Vagina (tissue), 2 donors: ENCODE data around the gene MELTF.

Experiments
- CTCF ChIP-seq, 3 experiments: fragments of 450-650 bp in 2 of 3; fragments of 200-600 bp in 1 of 3; sonication (generic) in 1 of 3; IDR thresholded peaks; one replicate each; pipeline ENCODE4 v1.5.1; 2017 to 2019; ENCODE audit warnings: antibody characterized with exemption in 3 of 3, mild to moderate bottlenecking in 2 of 3, moderate library complexity in 2 of 3
- POLR2A ChIP-seq, 2 donors: fragments of 450-650 bp; IDR thresholded peaks; one replicate each; pipeline ENCODE4 v1.6.1; 2017; ENCODE audit warnings: antibody characterized with exemption in 2 of 2, mild to moderate bottlenecking in 2 of 2, moderate library complexity in 2 of 2
- POLR2AphosphoS5 ChIP-seq, 2 donors: sonication (generic); formaldehyde crosslinking; IDR thresholded peaks; one replicate each; pipeline ENCODE4 v1.9.0; 2017; ENCODE audit warnings: antibody characterized with exemption in 2 of 2, mild to moderate bottlenecking in 2 of 2, low read depth in 1 of 2; ENCODE audit not compliant: insufficient read depth in 1 of 2

- no peak for TF ChIP-seq POLR2A (IDR thresholded peaks at IDR 0.05)
- TF ChIP-seq CTCF (IDR thresholded peaks at IDR 0.05) = no peak
- no peak for TF ChIP-seq POLR2AphosphoS5 (IDR thresholded peaks at IDR 0.05; ENCODE audit: insufficient read depth in 1 of 2, low read depth in 1 of 2)
Measured at GRCh38 chr3:196976941-196977340, 52.7 kb downstream of the MELTF start.
